Right ventricle myocardium superior (tissue), 1 donor: ENCODE data around the gene EPHB2. TPM values are rescaled to one million over a fixed set of nuclear protein-coding genes. Genes with fewer than 3 reads are reported as not detected.

Experiments used
- ATAC-seq: fragments of 200-7000 bp; cut with Tn5 transposase; one replicate; pipeline ENCODE4 v1.9.1; 2020; ENCODE audit warnings: mild to moderate bottlenecking; ENCODE audit not compliant: poor library complexity
- DNase-seq: peaks from one replicate; pipeline ENCODE4 v3.0.0-alpha.2; 2020
- intact Hi-C: fragments of 100-400 bp; cut with DNase I; formaldehyde crosslinking; loops from one replicate; pipeline ENCODE4 v1.11.2; 2022
- total RNA-seq: library from RNA; stranded (reverse); fragmentation: NEBNext Ultra II Directional; extraction: Animal tissue kit (Norgen Biotek cat#: 25700); gene quantifications from one replicate; pipeline ENCODE4 v1.2.1, GENCODE V29; 2021
- donor health status: DM: no; HTN: yes; CAD: no; lungs with severe emphysema.

Gene EPHB2
- total RNA-seq, 1 donor from 2014 or later = 2.7 TPM

- intact Hi-C loops = no loop called here
- ATAC-seq = no peak
- no peak for DNase-seq
Observed at GRCh38 chr1:22804969-22805671, 94.5 kb downstream of the EPHB2 start.

GRCh38 chr1:22805672-22806038 lies 95.0 kb downstream of the EPHB2 start:
- DNase-seq (no peak), ATAC-seq (no peak)
- intact Hi-C loops = no loop called here

- intact Hi-C loops = no loop called here
- DNase-seq (no peak), ATAC-seq (no peak)
Observed at GRCh38 chr1:22806584-22806983, 95.9 kb downstream of the EPHB2 start.

GRCh38 chr1:22807340-22807739 lies 96.7 kb downstream of the EPHB2 start:
- ATAC-seq (no peak), DNase-seq (no peak)
- intact Hi-C loops = no loop called here

GRCh38 chr1:22808186-22808675 lies 97.6 kb downstream of the EPHB2 start:
- peak; percentile 53 for ATAC-seq
- intact Hi-C loops = no loop called here
- DNase-seq = no peak

- peak; percentile 82 for DNase-seq
- ATAC-seq = peak; percentile 86
- intact Hi-C loops = no loop called here
Observed at GRCh38 chr1:22808676-22809483, 98.2 kb downstream of the EPHB2 start.

- no peak for ATAC-seq
- intact Hi-C loops = no loop called here
- DNase-seq = no peak
Observed at GRCh38 chr1:22809783-22810182, 99.1 kb downstream of the EPHB2 start.

GRCh38 chr1:22810378-22810777 lies 99.7 kb downstream of the EPHB2 start:
- ATAC-seq (no peak), DNase-seq (no peak)
- intact Hi-C loops = no loop called here

- DNase-seq = no peak
- ATAC-seq = no peak
- intact Hi-C loops = no loop called here
Observed at GRCh38 chr1:22812092-22812880, 101.6 kb downstream of the EPHB2 start.

GRCh38 chr1:22812993-22813790 lies 102.6 kb downstream of the EPHB2 start:
- intact Hi-C loops = no loop called here
- ATAC-seq (no peak), DNase-seq (no peak)

- intact Hi-C loops = no loop called here
- no peak for DNase-seq
- no peak for ATAC-seq
Observed at GRCh38 chr1:22814176-22815042, 103.8 kb downstream of the EPHB2 start.

GRCh38 chr1:22815043-22815365 lies 104.4 kb downstream of the EPHB2 start:
- DNase-seq = no peak
- intact Hi-C loops = no loop called here
- no peak for ATAC-seq

- DNase-seq = peak; percentile 67
- intact Hi-C loops = no loop called here
Observed at GRCh38 chr1:22815421-22816066, 104.9 kb downstream of the EPHB2 start.

GRCh38 chr1:22816067-22816775 lies 105.6 kb downstream of the EPHB2 start:
- ATAC-seq (peak; percentile 14), DNase-seq (no peak)
- intact Hi-C loops = no loop called here

More at GRCh38 chr1:22815421-22816066, 104.9 kb downstream of the EPHB2 start:
- ATAC-seq = peak; percentile 54

- ATAC-seq = no peak
- no peak for DNase-seq
- intact Hi-C loops = no loop called here
Observed at GRCh38 chr1:22816803-22817202, 106.2 kb downstream of the EPHB2 start.

GRCh38 chr1:22817462-22817861 lies 106.8 kb downstream of the EPHB2 start:
- intact Hi-C loops = no loop called here
- DNase-seq (no peak), ATAC-seq (no peak)
